HG03097 (cell line): ENCODE measurements around the gene SEMA4D.
"Not testable (repeated sequence)": the region's sequence is repeated elsewhere in the genome, so short reads cannot be mapped to it uniquely, and the experiment has no call there.

Experiments
- ATAC-seq: cut with Tn5 transposase; IDR thresholded peaks from one replicate; pipeline ENCODE4 v1.9.1; 2021; ENCODE audit not compliant: unreplicated experiment, low FRiP score

The SEMA4D gene

DNA sequence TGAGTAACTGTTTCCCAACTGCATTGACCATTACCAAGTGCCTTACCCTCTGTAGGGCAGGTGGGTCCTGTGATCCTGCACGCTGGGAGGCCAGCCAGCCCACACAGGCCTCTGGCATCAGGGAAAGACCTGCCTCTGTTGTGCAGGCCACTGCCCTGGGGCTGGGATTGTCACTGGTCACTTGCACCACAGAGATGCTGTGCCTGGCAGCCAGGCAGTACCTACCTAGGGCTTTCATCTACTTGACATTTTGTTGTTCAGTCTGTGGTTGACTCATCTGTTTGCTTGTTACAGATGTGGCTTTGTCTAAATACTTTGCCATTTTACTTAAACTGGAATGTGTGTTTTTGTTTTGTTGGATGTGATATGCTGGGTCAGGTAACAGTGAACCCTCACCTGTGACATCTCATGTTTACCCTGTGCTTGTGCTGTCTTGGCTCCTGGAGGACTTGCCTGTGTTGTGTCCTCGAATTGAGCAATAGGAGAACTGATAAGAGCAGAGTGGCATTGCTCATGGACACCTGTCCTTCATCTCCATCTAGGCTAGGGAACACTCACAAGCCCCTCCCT lies 146.8 kb downstream of the SEMA4D start:
- no peak for ATAC-seq

DNA sequence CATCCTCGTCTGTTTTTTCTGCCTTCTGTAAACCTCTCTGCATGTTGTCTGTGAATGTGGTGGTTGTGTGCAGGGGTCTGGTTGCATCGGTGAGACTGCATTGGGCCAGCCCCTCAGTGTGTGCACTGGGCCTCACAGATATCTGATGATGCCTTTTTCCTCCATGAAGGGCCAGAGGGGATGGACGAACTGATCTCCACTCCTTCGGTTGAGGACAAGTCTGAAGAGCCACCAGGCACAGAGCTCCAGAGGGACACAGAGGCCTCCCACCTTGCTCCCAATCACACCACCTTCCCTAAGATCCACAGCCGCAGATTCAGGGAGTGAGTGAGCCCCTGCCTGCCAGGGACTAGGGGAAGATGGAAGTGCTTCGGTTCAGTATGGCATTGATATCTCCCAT lies 148.3 kb downstream of the SEMA4D start:
- ATAC-seq: no peak

DNA sequence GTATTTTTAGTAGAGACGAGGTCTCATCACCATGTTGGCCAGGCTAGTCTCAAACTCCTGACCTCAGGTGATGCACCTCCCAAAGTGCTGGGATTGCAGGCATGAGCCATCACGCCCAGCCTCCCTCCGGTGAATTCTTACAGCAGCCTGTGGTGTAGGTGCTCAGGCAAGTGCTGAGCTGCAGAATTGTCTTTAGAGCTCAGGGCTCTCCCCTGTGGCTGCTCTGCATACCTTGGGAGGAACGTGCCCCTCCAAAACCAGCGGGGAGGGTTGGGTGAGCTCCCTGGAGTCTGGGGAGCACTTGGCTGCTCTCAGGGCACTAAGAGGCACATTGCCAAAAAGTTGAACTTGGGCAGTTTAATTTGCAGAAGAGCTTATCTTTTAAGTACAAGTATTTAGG lies 150.3 kb downstream of the SEMA4D start:
- ATAC-seq: no peak

DNA sequence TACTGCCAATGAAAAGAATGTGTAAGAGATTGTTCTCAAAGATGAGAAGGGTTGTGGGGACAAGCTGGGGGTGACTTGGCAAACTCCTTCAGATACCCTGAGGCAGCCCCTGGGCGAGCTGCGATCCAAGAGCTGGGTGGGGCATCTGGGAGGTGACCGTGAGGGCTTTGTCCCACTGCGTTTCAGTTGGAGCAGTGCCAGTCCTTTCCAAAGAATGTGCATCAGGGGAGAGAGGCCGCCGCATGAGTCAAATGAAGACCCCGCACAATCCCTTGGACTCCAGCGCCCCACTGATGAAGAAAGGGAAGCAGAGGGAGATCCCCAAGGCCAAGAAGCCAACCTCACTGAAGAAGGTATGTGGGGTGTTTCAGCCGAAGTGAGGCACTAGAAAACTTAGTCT lies 151.2 kb downstream of the SEMA4D start:
- ATAC-seq: no peak

DNA sequence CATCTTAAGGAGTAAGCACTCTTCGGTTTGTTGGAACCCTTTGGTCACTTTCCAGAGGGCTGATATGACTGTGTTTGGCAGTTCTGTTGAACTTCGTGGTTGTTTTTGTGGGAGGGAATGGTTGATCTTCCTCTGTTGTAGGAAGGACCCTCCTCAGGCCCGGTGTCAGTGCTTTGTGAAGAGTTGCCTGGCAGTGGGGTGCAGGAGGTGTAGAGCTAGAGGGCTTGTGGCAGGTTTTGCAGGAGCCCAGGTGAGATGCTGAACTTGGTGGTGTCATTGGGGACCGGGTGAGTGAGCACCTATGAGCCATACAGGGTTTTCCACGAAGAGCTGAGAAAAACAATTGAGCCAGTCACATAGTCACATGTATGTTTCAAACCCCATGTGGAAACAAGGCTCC lies 152.4 kb downstream of the SEMA4D start:
- no peak for ATAC-seq

DNA sequence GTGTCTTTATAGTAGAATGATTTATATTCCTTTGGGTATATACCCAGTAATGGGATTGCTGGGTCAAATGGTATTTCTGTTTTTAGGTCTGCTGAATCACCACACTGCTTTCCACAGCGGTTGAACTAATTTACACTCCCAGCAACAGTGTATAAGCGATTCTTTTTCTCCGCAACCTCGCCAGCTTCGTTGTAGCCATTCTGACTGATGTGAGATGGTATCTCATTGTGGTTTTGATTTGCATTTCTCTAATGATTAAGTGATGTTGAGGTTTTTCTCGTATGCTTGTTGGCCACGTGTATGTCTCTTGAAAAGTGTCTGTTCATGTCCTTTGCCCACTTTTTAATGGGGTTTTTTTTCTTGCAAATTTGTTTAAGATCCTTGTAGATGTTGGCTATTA lies 154.1 kb downstream of the SEMA4D start:
- not testable (repeated sequence) for ATAC-seq

DNA sequence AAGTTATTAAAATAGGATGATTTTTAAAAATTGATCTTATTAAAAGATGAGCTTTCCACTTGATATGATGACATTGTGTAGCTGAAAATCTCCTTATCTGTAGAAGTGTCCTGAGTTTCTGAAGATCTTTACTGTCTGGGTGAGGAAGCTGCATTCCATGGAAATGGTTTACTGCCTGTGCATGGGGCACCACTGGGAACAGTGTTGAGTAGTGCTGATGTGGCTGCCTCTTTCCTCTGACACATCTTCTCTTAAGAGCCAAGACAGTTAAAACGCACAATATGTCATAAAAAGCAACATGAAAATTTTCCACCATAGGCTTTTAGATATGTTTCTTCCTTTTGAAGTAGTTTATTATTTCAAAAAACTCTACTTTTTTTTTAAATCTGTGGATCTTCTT lies 155.0 kb downstream of the SEMA4D start:
- ATAC-seq: no peak

DNA sequence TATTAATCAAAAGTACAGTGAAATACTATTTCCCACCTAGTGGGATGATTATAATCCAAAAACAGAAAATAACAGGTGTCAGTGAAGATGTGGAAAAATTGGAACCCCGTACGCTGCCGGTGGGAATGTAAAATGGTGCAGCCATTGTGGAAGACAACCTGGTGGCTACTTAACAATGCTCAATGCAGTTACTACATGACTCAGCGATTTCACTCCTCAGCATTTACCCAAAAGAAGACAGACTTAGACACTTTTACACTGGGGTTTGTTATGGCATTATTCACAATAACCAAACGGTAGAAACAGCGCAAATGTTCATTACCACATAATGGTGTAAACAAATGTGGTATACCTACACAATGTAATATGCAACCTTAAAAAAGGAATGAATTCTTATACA lies 155.7 kb downstream of the SEMA4D start:
- no peak for ATAC-seq

DNA sequence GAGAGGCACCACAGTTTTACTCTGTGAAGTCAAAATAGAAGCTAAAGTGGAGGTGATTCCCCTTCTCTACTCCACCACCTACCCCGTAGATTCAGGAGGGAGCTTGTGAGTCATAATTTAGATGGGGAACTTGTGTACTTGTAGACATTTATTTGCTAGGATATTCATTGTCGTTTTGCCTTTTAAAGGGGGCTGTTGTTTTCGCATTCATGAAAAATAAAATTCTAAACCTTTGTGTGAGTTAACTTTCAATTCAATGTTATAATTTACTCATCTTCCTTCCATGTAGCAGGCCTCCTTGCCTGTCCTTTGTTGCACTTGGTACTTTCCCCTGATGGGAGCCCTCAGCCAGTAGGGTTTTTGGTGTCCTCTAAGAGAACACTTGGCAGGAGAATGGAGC lies 157.6 kb downstream of the SEMA4D start:
- ATAC-seq: no peak

DNA sequence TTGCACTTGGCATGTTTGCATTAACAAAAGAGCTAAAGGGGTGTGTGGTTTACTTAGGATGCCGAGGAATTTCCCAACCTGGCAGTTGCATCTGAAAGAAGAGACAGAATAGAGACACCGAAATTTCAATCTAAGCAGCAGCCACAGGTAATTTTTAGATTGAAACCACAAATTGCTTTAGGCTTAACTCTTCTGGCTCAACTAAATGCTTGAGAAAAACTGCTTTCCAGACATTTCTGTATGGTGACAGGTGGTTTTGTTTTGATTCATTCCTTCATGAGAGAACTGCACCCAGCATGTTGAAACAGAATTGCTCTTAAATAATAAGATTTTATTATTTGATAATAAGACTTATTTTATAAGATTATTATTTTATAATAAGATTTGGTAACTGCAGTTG lies 158.1 kb downstream of the SEMA4D start:
- no peak for ATAC-seq

DNA sequence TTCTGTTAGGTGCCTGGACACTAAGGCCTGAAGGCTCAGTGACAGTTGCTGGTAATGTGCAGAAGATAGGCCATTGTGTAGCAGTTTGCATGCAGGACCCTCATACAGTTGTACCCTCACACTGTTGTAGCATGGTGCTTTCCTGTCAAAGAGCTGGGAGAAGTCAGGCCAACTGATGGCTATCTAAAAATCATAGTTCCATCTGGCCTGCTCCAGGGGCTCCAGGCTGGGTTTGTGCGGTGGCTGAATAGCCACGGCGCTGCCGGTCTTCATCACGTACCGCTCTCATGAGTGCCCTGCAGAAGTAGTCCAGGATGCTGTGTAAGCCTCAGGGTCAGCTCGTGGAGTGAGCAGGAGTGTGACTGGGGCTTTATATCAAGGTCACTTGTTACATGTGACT lies 167.4 kb downstream of the SEMA4D start:
- ATAC-seq: no peak

DNA sequence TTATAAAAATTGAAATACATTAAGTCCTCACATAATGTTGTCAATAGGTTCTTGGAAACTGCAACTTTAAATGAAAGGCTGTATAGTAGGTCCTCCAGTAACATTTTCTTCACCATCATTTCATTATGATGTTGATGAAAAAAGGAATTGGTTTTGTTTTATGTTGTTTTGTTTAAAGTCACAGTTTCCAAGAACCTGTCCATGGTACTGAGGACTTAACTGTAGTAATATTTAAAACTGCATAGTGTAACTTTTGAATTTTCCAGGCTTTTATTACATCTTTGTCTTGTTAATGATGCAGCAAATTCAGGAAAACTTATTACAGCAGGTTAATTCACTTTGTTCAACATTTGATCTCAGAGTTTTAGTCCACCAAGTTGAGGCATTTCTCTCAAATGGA lies 168.0 kb downstream of the SEMA4D start:
- no peak for ATAC-seq

DNA sequence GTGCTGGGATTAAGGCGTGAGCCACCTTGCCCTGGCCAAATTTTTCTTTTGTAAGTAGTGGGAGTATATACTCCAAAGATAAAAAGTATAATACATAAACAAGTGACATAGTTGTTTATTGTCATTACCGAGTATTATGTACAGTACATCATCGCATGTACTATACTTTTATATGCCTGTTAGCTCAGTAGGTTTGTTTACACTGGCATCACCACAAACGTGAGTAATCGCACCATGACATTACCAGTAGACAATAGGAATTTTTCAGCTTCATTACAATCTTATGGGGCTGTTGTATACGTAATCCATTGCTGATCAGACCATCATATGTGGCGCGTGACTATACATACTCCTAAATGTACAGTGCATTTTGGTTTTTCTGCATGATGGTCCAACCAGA lies 169.8 kb downstream of the SEMA4D start:
- ATAC-seq: no peak

DNA sequence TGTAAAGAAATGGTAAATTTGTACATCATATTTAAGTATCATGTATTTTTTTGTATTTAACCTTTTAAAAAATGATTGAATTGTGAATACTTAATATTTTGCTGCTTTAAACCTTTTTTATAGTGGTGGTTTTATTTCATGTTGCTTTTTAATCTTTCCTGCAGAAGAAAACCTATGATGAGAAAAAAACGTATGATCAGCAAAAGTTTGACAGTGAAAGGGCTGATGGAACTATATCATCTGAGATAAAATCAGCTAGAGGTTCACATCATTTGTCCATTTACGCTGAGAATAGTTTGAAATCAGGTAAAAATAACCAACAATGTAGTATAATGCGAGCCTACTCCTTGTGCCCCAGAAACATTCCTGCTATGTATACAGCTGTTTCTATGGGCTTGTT lies 172.2 kb downstream of the SEMA4D start:
- ATAC-seq: no peak

DNA sequence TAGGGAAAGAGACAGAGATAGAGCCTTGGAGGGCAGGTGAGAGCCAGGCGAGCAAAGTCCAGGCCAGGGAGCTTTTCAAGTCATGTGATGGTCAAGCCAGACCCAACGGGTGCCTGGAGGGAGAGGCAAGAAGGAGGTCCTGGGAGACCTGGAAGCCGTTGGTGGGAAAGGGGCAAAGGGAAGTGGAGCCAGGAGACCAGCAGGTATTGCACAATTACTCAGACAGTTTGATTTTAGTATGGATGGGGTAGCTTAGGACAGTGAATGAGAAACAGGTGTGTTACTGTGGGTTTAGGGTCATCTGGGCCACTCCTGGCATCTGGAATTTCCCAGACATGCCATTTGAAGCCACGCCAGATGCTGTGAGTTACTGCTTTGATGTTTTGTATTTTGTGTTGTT lies 174.5 kb downstream of the SEMA4D start:
- no peak for ATAC-seq

DNA sequence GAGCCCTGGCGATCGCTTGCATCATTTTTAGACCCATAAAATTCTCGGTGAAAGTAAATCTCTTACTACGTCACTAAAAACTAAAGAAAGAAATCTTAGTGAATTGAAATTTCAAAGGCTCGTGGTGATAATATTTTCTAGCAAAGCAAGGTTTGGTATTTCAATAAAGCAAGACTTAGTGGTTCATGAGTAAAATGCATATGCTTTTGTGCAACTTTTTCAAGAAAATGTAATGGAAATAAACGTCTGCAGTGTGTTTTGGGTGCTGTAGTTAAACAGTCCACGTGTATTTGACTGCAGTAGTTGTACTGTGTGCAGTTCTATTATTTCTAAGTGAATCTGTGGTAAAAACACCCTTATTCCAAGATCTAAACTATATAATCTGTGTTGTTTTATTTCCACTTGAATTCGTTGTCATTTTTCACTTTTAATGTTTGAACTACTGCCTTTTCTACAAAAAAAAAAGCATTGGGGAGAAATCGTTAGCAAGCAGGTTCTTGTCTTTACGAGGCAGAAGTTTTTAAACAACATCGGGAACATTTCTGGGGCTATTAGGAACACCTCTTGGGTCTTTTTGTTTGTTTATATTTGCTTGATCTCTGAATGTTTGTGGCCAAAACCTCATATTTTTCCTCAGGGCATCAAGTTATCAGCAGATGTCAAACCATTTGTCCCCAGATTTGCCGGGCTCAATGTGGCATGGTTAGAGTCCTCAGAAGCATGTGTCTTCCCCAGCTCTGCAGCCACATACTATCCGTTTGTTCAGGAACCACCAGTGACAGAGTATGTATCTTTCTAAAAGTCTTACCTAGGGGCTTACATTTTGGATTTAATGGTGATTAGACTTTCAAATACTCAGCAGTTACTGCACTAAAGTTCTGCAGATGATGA lies 178.7 kb downstream of the SEMA4D start:
- ATAC-seq: no peak

DNA sequence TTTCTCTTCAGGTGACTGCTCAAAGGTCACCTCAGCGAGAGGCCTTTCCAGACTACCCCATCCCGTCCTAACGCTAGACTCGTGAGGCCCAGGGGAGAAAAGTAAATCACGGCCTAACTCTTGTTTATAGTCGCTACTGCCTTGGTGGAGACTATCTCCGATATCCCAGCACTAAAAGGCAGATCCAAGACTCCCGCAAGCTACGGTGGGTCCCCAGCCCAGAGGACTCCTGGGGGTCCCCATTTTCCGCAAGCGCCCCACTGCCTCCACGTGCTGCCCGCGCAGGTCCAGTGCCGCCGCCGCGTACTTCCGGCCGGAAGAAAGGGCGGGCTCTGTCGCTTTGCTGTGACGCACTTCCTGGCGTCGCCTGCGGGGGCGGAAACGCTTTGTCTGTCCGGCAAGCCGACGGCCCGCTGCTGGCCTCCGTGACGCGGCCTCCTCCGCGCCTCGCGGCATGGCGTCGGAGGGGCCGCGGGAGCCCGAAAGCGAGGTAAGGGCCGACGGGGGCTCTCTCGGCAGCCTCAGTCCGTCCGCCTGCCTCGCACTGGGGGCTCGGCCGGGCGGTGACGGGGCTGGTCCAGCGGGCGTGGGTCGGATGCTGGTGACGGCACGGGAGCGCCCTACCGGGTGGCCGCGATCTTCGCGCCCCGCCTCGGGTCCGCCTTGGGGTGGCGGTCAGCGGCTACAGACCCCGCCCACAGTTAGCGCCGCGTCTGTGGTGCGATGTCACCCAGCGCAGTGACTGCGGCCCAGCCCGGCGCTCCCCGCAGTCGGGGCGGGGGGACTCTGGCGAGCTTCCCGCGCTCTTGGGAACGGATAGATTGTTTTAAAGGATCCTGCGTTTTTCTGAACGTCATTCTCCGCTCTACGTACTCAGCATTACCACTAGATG lies 179.5 kb downstream of the SEMA4D start, which contains the start of gene SECISBP2:
Gene SECISBP2 (plus strand): TSS at position 378 of the 892 bp plus-strand sequence. CDS start 77 bp downstream, at position 455.
- ATAC-seq: peak; percentile 88

DNA sequence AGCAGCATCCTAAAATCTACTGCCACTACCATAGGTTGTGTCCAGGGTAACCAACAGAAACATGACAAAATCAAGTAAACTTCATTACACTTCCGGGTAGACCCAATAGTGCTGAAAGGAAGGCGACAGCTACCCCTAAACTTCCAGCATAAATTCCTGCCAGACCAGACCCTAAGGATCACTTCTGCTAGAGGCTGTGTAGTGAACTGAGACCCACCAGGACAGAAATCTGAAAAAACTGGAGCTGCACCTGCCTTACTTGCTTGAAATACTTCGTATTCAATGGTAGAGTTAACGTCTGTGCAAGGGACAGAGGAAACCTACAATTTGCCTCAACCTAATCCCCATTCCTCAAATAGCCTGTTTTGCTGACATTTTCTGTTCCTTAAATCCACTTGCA lies 180.6 kb downstream of the SEMA4D start:
- ATAC-seq: no peak

DNA sequence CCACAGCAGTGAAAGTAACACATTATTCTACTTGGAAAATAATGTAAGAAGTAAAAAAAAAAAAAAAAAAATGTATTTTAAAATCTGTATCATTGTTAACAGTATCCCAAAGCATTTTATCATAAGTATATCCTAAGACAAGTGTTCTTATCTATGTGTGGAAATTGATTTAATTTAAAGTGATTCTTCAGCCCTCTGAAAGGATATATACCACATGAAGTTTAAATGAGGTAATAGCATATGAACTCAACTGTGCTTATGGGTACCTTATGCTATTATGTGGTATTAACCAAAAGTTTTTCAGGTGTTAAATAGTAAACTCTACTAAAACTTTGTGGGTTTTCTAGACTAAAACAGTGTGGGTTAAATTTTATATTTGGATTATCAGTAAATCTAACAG lies 182.4 kb downstream of the SEMA4D start:
- ATAC-seq: no peak

DNA sequence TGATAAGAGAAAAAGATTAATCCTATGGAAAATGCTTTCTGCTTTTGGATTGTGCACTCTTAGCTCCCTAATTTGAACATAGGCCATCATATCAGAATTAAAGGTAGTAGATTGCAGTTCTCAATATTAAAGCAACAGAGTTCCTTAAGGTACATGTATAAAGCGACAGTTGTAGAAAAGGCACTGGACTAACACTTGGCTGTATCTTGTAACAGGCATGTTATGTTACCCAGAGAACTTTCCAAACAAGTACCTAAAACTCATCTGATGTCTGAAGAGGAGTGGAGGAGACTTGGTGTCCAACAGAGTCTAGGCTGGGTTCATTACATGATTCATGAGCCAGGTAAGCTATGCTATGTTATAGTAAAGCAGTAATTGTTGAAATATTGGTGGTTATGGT lies 183.0 kb downstream of the SEMA4D start:
- ATAC-seq: no peak

DNA sequence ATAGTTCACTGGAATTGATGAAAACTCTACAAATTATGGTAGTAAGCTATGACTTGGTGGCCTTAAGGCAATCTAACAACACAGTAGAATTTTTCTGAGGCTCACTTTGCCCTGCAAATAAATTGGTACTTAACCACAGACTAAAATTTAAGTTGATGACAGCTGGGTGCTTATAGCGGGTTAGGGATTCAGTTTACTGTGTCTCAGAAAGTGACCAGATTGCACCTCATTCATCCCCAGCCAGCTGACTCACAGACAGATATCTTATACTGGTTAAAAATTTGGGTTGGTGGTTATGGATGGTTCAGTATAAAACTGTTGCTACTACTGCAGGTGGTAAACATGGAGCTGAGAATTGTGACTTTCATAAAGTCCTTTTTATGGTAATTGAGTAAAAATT lies 184.1 kb downstream of the SEMA4D start:
- no peak for ATAC-seq
